ENCODE data around the gene RPTOR.

The RPTOR gene

GRCh38 chr17:80770881-80771611, 226.4 kb downstream of the RPTOR start:
- DNase-seq, result no peak

GRCh38 chr17:80771612-80772005, 227.0 kb downstream of the RPTOR start:
- DNase-seq, result no peak

- no peak for DNase-seq
Measured at GRCh38 chr17:80772906-80773242, 228.2 kb downstream of the RPTOR start.

- no peak for DNase-seq
Measured at GRCh38 chr17:80773243-80773991, 228.8 kb downstream of the RPTOR start.

- no peak for DNase-seq
Measured at GRCh38 chr17:80774146-80774545, 229.5 kb downstream of the RPTOR start.

- no peak for DNase-seq
Measured at GRCh38 chr17:80774643-80775281, 230.1 kb downstream of the RPTOR start.

- DNase-seq, result no peak
Measured at GRCh38 chr17:80775863-80776262, 231.2 kb downstream of the RPTOR start.

GRCh38 chr17:80777274-80777673, 232.6 kb downstream of the RPTOR start:
- DNase-seq, result no peak

GRCh38 chr17:80778716-80779115, 234.1 kb downstream of the RPTOR start:
- DNase-seq, result no peak

- no peak for DNase-seq
Measured at GRCh38 chr17:80779336-80779735, 234.7 kb downstream of the RPTOR start.

- DNase-seq, result no peak
Measured at GRCh38 chr17:80779961-80780380, 235.3 kb downstream of the RPTOR start.

- DNase-seq, result no peak
Measured at GRCh38 chr17:80780381-80781198, 236.0 kb downstream of the RPTOR start.

GRCh38 chr17:80781211-80781610, 236.6 kb downstream of the RPTOR start:
- no peak for DNase-seq

GRCh38 chr17:80781807-80782277, 237.2 kb downstream of the RPTOR start:
- DNase-seq, result no peak

GRCh38 chr17:80782536-80783427, 238.1 kb downstream of the RPTOR start:
- no peak for DNase-seq

- DNase-seq, result no peak
Measured at GRCh38 chr17:80783486-80783885, 238.8 kb downstream of the RPTOR start.

GRCh38 chr17:80783971-80784370, 239.3 kb downstream of the RPTOR start:
- DNase-seq, result no peak

- no peak for DNase-seq
Measured at GRCh38 chr17:80785477-80786178, 241.0 kb downstream of the RPTOR start.

- no peak for DNase-seq
Measured at GRCh38 chr17:80786470-80786869, 241.8 kb downstream of the RPTOR start.

- DNase-seq, result no peak
Measured at GRCh38 chr17:80786887-80787286, 242.2 kb downstream of the RPTOR start.

- DNase-seq, result no peak
Measured at GRCh38 chr17:80787881-80788280, 243.2 kb downstream of the RPTOR start.

All from DMS 273 treated with DMSO at 0.1 percent for 48 hours (cell line).